ENCODE results near the gene DDX49. TPM values are rescaled to one million over a fixed set of nuclear protein-coding genes. Genes with fewer than 3 reads are reported as not detected.

Gene DDX49
- total and polyA plus RNA-seq, 4 donors: 13.2 to 36.1 (median 29.2) TPM

- 80% methylated on average over 5 of the region's 5 CpGs for WGBS
- Histone ChIP-seq H3K27me3 (ENCODE audit: control insufficient read depth in 4 of 4, insufficient read depth in 4 of 4, low read length in 3 of 4) (no peaks in the 10 kb centered on the region), H3K4me1 (ENCODE audit: control insufficient read depth in 4 of 4, insufficient read depth in 4 of 4, low read length in 3 of 4) (peaks cover 0 to 3% (median 0%) of the 10 kb centered on the region in 4 donors), H3K36me3 (ENCODE audit: control insufficient read depth in 4 of 4, insufficient read depth in 3 of 4, low read depth in 1 of 4, low read length in 3 of 4) (no peaks in the 10 kb centered on the region), H3K27ac (ENCODE audit: low read depth in 1 of 2, low read length in 2 of 2) (peak overlapping the region in 1 of 2 donors; percentile 54), H3K4me3 (ENCODE audit: low read depth in 1 of 3, low read length in 3 of 3) (no peak overlapping the region), H3K9me3 (ENCODE audit: control insufficient read depth in 4 of 4, low read length in 3 of 4) (no peaks in the 10 kb centered on the region), H3K9ac (ENCODE audit: low read depth in 1 of 2, low read length in 2 of 2) (no peak overlapping the region)
- DNase-seq (ENCODE audit: low spot score): no peak
- TF ChIP-seq RXRA (IDR thresholded peaks at IDR 0.05): no peak
- TF ChIP-seq EGR1 (IDR thresholded peaks at IDR 0.05; ENCODE audit: low read depth in 2 of 2): no peak
- no peak for TF ChIP-seq CTCF (IDR thresholded peaks at IDR 0.05; ENCODE audit: low read depth, low read length, missing input control)
- TF ChIP-seq JUND (IDR thresholded peaks at IDR 0.05): no peak
- no peak for TF ChIP-seq MAX (IDR thresholded peaks at IDR 0.05)
- no peak for TF ChIP-seq RAD21 (IDR thresholded peaks at IDR 0.05)
- no peak for TF ChIP-seq SP1 (IDR thresholded peaks at IDR 0.05)
- no peak for TF ChIP-seq YY1 (IDR thresholded peaks at IDR 0.05)
- TF ChIP-seq HNF4A (conservative IDR thresholded peaks at IDR 0.05): no peak
- TF ChIP-seq NR2F2 (IDR thresholded peaks at IDR 0.05): no peak
- no peak for TF ChIP-seq HNF4G (IDR thresholded peaks at IDR 0.05)
- TF ChIP-seq ZBTB33 (IDR thresholded peaks at IDR 0.05): no peak
- TF ChIP-seq GABPA (IDR thresholded peaks at IDR 0.05 in 1 of 2, conservative IDR thresholded peaks at IDR 0.05 in 1 of 2): no peak
- TF ChIP-seq ATF3 (IDR thresholded peaks at IDR 0.05): no peak
- TF ChIP-seq FOXA2 (IDR thresholded peaks at IDR 0.05): no peak
Observed at GRCh38 chr19:18972851-18973250, 53.3 kb downstream of the DDX49 start.

- no peak overlapping the region for H3K27ac ChIP-seq (ENCODE audit: low read depth in 1 of 2, low read length in 2 of 2)
- no peak overlapping the region for H3K9ac ChIP-seq (ENCODE audit: low read depth in 1 of 2, low read length in 2 of 2)
- peaks cover 0 to 3% (median 0%) of the 10 kb centered on the region in 4 donors for H3K4me1 ChIP-seq (ENCODE audit: control insufficient read depth in 4 of 4, insufficient read depth in 4 of 4, low read length in 3 of 4)
- no peaks in the 10 kb centered on the region for H3K36me3 ChIP-seq (ENCODE audit: control insufficient read depth in 4 of 4, insufficient read depth in 3 of 4, low read depth in 1 of 4, low read length in 3 of 4)
- H3K9me3 ChIP-seq (ENCODE audit: control insufficient read depth in 4 of 4, low read length in 3 of 4): no peaks in the 10 kb centered on the region
- H3K27me3 ChIP-seq (ENCODE audit: control insufficient read depth in 4 of 4, insufficient read depth in 4 of 4, low read length in 3 of 4): no peaks in the 10 kb centered on the region
- TF ChIP-seq CTCF (IDR thresholded peaks at IDR 0.05; ENCODE audit: low read depth, low read length, missing input control): no peak
- no peak for TF ChIP-seq NR2F2 (IDR thresholded peaks at IDR 0.05)
- TF ChIP-seq JUND (IDR thresholded peaks at IDR 0.05): no peak
- no peak for TF ChIP-seq TAF1 (conservative IDR thresholded peaks at IDR 0.05)
- no peak for TF ChIP-seq REST (IDR thresholded peaks at IDR 0.05)
- no peak for TF ChIP-seq GABPA (IDR thresholded peaks at IDR 0.05 in 1 of 2, conservative IDR thresholded peaks at IDR 0.05 in 1 of 2)
- TF ChIP-seq HNF4A (conservative IDR thresholded peaks at IDR 0.05): no peak
- WGBS: 97% methylated on average over 3 of the region's 3 CpGs
- H3K4me3 ChIP-seq (ENCODE audit: low read depth in 1 of 3, low read length in 3 of 3): no peak overlapping the region
- no peak for DNase-seq (ENCODE audit: low spot score)
Observed at GRCh38 chr19:18975011-18975410, 55.5 kb downstream of the DDX49 start.
